ENCODE data around the gene ANKRD13B. TPM values are rescaled to one million over a fixed set of nuclear protein-coding genes. Genes with fewer than 3 reads are reported as not detected.

ANKRD13B gene
- total and polyA plus RNA-seq, 2 of the 13 experiments (the other 11 are each of a cell fraction or from before 2014, with no cell fraction given): 1.7 to 1.8 TPM

DNA sequence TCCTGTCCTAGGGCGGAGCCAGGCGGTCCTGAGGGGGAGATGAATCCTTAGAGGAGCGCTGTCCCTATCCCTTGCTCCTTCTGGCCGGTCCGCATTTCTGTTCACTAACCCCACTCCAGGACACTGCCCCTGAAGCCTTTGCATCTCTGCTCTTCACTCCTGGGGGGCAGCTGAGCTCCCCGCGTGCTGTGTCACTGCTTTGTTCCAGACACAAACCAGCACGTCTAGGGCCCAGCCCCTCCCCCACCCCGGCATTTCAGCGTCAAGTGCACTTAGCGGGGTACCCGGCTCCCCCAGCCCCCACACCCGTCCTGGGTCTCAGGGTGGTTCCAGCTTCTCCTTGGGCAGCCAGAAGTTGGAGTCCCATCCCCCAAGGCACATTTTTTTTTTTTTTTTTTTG is 20.9 kb downstream of the ANKRD13B start:
- CTCF ChIA-PET (ENCODE audit: low intra/inter-chr PET ratio, low total read pairs): interaction anchor here (2.3 kb wide), 1 partner anchor 34 kb away, joined by 13 read pairs; no protein-coding TSS in a partner anchor
- H3K4me3 ChIP-seq (replicated peaks in 1 of 3; ENCODE audit: insufficient read depth in 1 of 3, low read depth in 2 of 3, low read length in 3 of 3): peak overlapping the region; percentile 25 to 75 (median 43); a peak in 5 of 6 replicates
- FAIRE-seq (no peak), DNase-seq (ENCODE audit: low spot score) (no peak), ATAC-seq (no peak)
- no peaks in the 10 kb centered on the region for H3K9me3 ChIP-seq (ENCODE audit: low read length)
- POLR2A ChIA-PET: interaction anchor here (0.7 to 1.1 kb wide), 4 partner anchors 22 to 46 kb away, joined by 3 to 4 read pairs (median 3); no protein-coding TSS in a partner anchor
- in situ Hi-C loops (cut with HindIII; ENCODE audit: extremely low pct_ligation_motif_present, low pct_unique_long_range_greater_than_20kb): no loop called here
- no peak overlapping the region for H2AFZ ChIP-seq (ENCODE audit: low read length)
- peaks cover 1 to 49% of the 10 kb centered on the region in 2 experiments; a peak in 4 of 5 replicates for H3K27me3 ChIP-seq (ENCODE audit: control insufficient read depth in 1 of 2, insufficient read depth in 2 of 2, low read length in 2 of 2)
- peaks cover 51% of the 10 kb centered on the region for H3K4me1 ChIP-seq (ENCODE audit: insufficient read depth, low read length)
- H3K27ac ChIP-seq (ENCODE audit: extremely low read length, insufficient read depth, low read length): no peak overlapping the region
- H3K79me2 ChIP-seq (ENCODE audit: insufficient read depth, low read length): no peaks in the 10 kb centered on the region
- no peak overlapping the region for H3K9ac ChIP-seq (ENCODE audit: insufficient read depth, low read depth, low read length)
- 9% methylated on average over 13 of the region's 13 CpGs for WGBS (ENCODE audit: low lambda C conversion rate)
- no peaks in the 10 kb centered on the region for H4K20me1 ChIP-seq (ENCODE audit: insufficient read depth, low read length)
- H3K4me2 ChIP-seq (ENCODE audit: low read depth, low read length): peak overlapping the region; percentile 97
- intact Hi-C loops (cut with micrococcal nuclease; ENCODE audit: unreplicated experiment): no loop called here
- no TSS peak for BruUV-seq (replicated peaks)
- no peaks in the 10 kb centered on the region for H3K36me3 ChIP-seq (replicated peaks in 1 of 2; ENCODE audit: control insufficient read depth in 1 of 2, insufficient read depth in 2 of 2, low read length in 2 of 2)
- TF ChIP-seq ZMYM3 (CRISPR knock-in tag; IDR thresholded peaks at IDR 0.05) (no peak), ZBTB20 (CRISPR knock-in tag; IDR thresholded peaks at IDR 0.05; ENCODE audit: borderline replicate concordance, low read depth) (no peak), KLF11 (CRISPR knock-in tag; IDR thresholded peaks at IDR 0.05) (no peak), ZBTB1 (CRISPR knock-in tag; IDR thresholded peaks at IDR 0.05; ENCODE audit: borderline replicate concordance) (no peak), NFYC (CRISPR knock-in tag; IDR thresholded peaks at IDR 0.05) (no peak), MXI1 (IDR thresholded peaks at IDR 0.05; ENCODE audit: borderline replicate concordance, low read depth, low read length) (no peak), ZNF629 (CRISPR knock-in tag; conservative IDR thresholded peaks at IDR 0.05) (no peak), ZNF619 (CRISPR knock-in tag; IDR thresholded peaks at IDR 0.05) (no peak), FOXK2 (IDR thresholded peaks at IDR 0.05) (no peak), REXO4 (CRISPR knock-in tag; IDR thresholded peaks at IDR 0.05; ENCODE audit: borderline replicate concordance) (no peak), TRIM24 (CRISPR knock-in tag; IDR thresholded peaks at IDR 0.05) (no peak), IRX3 (CRISPR knock-in tag; IDR thresholded peaks at IDR 0.05; ENCODE audit: borderline replicate concordance, low read depth) (no peak), NFIB (CRISPR knock-in tag; IDR thresholded peaks at IDR 0.05; ENCODE audit: borderline replicate concordance) (no peak), ZNF816 (CRISPR knock-in tag; IDR thresholded peaks at IDR 0.05; ENCODE audit: borderline replicate concordance) (no peak), STAG1 (CRISPR knock-in tag; IDR thresholded peaks at IDR 0.05) (no peak), DPF2 (CRISPR knock-in tag; IDR thresholded peaks at IDR 0.05; ENCODE audit: borderline replicate concordance, low read depth) (no peak)
- TF ChIP-seq, protein P1, sequence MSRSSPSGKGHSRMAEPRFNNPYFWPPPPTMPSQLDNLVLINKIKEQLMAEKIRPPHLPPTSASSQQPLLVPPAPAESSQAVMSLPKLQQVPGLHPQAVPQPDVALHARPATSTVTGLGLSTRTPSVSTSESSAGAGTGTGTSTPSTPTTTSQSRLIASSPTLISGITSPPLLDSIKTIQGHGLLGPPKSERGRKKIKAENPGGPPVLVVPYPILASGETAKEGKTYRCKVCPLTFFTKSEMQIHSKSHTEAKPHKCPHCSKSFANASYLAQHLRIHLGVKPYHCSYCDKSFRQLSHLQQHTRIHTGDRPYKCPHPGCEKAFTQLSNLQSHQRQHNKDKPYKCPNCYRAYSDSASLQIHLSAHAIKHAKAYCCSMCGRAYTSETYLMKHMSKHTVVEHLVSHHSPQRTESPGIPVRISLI (CRISPR knock-in tag; IDR thresholded peaks at IDR 0.05; ENCODE audit: borderline replicate concordance): no peak
- TF ChIP-seq, protein P2, sequence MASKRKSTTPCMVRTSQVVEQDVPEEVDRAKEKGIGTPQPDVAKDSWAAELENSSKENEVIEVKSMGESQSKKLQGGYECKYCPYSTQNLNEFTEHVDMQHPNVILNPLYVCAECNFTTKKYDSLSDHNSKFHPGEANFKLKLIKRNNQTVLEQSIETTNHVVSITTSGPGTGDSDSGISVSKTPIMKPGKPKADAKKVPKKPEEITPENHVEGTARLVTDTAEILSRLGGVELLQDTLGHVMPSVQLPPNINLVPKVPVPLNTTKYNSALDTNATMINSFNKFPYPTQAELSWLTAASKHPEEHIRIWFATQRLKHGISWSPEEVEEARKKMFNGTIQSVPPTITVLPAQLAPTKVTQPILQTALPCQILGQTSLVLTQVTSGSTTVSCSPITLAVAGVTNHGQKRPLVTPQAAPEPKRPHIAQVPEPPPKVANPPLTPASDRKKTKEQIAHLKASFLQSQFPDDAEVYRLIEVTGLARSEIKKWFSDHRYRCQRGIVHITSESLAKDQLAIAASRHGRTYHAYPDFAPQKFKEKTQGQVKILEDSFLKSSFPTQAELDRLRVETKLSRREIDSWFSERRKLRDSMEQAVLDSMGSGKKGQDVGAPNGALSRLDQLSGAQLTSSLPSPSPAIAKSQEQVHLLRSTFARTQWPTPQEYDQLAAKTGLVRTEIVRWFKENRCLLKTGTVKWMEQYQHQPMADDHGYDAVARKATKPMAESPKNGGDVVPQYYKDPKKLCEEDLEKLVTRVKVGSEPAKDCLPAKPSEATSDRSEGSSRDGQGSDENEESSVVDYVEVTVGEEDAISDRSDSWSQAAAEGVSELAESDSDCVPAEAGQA (IDR thresholded peaks at IDR 0.05; ENCODE audit: low read depth): no peak
- TF ChIP-seq, protein P2 (CRISPR knock-in tag; IDR thresholded peaks at IDR 0.05; ENCODE audit: borderline replicate concordance): no peak

Data from HepG2 (cell line).